Stimulated activated CD8-positive, alpha-beta memory T cell treated with anti-CD3 and anti-CD28 coated beads, Interleukin-7, amount 100 ng/mL, for 24 hours (primary cell): ENCODE measurements around the gene TMEM203.

Experiments used
- DNase-seq: peaks from one replicate; pipeline ENCODE4 v3.0.0-alpha.2; 2020; ENCODE audit warnings: low read depth

Gene TMEM203

GRCh38 chr9:137178201-137178938 lies 27.1 kb downstream of the TMEM203 start:
- no peak for DNase-seq

- no peak for DNase-seq
These were observed 28.9 kb downstream of the TMEM203 start for GRCh38 chr9:137176302-137177182.

- no peak for DNase-seq
These were observed 30.0 kb downstream of the TMEM203 start for GRCh38 chr9:137175345-137175961.

GRCh38 chr9:137174722-137175293 lies 30.6 kb downstream of the TMEM203 start:
- no peak for DNase-seq

DNA sequence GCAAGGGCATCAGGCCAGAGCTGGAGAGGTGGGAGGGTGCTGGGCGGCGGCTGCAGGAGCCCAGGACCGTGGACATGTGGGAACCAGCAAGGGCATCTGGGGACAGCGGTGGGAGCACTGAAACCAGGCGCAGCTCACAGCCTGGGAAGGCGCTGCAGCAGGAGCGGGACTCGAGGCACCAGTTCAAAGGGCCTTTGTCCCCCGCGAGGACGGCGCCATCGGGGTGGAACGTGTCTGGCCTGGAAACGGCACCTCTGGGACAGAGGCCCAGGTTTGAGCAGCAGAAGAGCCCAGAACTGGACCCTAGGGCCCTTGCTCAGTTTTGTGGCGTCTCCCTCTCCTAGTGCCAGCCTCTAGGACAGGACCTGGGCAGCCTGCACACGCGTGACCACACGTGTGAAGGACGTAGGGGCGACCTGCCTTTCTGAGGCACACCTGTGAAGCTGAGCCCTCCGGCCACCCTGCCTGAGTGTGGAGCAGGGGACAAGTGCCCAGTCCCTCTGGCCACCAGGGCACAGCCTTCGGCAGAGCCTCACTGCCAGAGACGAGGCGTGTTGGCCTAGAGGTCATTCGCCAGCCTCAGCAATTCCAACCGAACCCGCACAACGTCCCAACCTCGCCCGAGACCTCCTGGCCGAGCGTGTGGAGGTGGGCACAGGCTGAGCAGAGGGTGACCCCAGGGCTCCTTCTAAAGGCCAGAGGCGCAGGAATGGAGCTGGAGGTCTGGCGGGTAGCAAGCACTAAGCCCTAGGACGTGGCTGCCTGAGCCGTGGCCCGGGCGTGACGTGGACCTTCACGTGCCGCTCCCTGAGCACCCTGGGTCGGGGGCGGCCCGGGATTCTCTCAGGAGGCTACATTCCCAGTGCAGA lies 31.4 kb downstream of the TMEM203 start:
- DNase-seq: no peak

GRCh38 chr9:137172901-137173795 lies 32.3 kb downstream of the TMEM203 start:
- no peak for DNase-seq

GRCh38 chr9:137171149-137171900 lies 34.1 kb downstream of the TMEM203 start:
- no peak for DNase-seq

GRCh38 chr9:137170486-137171148 lies 34.8 kb downstream of the TMEM203 start:
- DNase-seq: no peak

- no peak for DNase-seq
These were observed 35.5 kb downstream of the TMEM203 start, which contains the start of gene LRRC26 for GRCh38 chr9:137169896-137170358. Gene LRRC26 (minus strand): TSS chr9:137170051. CDS start chr9:137169943, 108 bp downstream.

- DNase-seq: no peak
These were observed 36.3 kb downstream of the TMEM203 start for GRCh38 chr9:137168904-137169856.

DNA sequence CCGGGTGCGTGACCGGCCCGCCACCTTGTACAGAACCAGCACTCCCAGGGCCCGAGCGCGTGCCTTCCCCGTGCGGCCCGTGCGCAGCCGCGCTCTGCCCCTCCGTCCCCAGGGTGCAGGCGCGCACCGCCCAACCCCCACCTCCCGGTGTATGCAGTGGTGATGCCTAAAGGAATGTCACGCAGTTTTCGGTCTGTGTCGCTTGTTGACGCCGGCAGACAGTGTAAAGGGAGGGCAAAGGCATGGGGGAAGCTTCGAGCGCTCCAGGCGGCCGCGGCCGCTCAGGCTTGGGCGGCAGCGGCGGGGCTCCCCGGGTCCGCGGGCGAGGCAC lies 36.9 kb downstream of the TMEM203 start:
- DNase-seq: no peak

- DNase-seq: no peak
These were observed 37.5 kb downstream of the TMEM203 start for GRCh38 chr9:137167747-137168572.

DNA sequence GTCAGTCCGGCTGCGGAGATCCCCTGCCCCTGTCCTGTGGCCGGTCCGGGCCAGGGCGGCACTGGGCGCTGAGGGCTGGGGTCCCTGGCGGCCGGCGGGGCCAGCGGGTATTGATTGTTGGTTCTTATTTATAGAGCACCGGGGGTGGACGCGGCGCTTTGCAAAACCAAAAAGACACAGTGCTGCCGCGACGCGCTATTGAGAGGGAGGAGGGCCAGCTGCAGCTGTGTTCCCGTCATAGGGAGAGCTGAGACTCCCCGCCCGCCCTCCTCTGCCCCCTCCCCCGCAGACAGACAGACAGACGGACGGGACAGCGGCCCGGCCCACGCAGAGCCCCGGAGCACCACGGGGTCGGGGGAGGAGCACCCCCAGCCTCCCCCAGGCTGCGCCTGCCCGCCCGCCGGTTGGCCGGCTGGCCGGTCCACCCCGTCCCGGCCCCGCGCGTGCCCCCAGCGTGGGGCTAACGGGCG lies 38.1 kb downstream of the TMEM203 start:
- DNase-seq: no peak

GRCh38 chr9:137166380-137167229 lies 38.8 kb downstream of the TMEM203 start:
- DNase-seq: no peak

DNA sequence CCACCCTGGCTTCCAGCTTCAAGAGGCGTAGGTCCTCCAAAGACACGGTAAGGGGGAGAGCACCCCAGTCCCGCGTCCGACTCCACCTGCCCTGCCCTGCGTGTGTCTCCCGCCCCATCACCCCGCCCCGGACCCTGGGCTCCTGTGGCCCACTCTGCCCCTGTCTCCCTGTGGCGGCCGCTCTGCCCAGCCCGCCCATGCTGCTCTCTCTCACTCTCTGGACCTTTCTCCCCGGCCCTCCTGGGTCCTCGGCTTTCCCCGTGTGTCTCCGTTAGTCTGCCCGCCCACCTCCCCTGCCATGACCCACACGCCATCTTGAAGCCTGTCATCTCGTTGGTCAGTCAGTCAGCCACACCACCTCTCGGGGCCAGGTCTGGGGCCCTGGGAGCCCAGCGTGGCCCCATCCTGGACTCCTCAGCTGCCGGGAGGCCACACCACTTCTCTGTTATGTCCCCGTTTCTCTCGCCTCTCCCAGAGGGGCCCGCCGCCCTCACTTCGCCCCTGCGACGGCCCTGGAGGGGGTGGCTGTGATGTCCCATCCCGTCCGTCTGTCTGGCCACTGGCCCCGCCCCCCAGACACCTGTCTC lies 40.1 kb downstream of the TMEM203 start:
- DNase-seq: no peak
